NCI-H526 (cell line): Measurements from ENCODE around the gene SATL1.
"Not testable (repeated sequence)": the region's sequence is repeated elsewhere in the genome, so short reads cannot be mapped to it uniquely, and the experiment has no call there.

Experiments used
- DNase-seq, 2 experiments: peaks; one replicate each; lab custom pipeline; 2025; lab: John Stamatoyannopoulos, UW

SATL1 gene

DNA sequence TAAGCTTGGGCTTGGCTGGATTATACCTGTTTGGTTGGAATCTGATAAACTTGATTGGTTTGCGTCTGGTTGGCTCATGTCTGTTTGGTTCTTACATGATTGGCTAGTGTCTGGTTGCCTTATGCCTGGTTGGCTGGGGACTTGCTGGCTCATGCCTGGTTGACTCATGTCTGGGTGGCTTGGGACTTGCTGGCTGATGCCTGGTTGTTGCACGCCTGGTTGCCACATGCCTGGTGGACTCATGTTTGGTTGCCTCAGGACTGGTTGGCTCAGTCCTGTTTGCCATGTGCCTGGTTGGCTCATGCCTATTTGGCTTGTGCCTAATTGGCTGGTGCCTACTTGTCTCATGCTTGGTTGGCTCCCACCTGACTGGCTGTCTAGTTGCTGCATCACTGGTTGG, 135.4 kb downstream of the SATL1 start:
- no peak for DNase-seq

DNA sequence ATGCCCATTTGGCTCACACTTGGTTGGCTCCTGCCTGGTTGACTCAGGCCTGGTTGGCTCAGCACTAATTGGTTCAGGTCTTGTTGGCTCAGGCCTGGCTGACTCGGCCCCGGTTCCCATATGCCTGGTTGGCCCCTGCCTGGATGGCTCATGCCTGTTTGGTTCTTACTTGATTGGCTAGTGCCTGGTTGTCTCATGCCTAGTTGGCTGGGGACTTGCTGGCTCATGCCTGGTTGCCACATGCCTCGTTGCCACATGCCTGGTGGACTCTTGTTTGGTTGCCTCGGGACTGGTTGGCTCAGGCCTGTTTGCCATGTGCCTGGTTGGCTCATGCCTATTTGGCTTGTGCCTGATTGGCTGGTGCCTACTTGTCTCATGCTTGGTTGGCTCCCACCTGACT, 136.2 kb downstream of the SATL1 start:
- no peak for DNase-seq

DNA sequence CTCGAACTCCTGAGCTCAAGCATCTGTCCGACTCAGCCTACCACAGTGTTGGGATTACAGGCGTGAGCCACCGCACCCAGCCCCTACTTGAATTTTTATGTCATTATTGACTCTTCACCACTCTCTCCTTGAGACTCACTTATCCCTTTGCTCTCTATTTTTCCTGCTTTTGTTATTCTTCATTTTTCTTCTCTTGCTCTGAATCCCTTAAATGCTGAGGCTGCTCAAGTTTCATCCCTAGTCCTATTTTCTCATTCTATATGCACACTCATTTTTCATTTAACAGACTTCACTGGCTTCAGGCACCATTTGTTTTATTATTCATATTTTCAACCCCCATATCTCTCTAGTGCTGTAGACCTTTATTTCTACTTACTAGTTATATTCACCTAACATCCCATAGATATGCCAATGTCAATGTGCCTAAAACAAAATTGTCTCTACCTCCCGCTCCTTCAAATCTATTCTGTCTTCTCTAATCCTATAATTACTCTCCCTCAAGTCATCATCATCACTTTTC, 154.2 kb downstream of the SATL1 start:
- DNase-seq = no peak

DNA sequence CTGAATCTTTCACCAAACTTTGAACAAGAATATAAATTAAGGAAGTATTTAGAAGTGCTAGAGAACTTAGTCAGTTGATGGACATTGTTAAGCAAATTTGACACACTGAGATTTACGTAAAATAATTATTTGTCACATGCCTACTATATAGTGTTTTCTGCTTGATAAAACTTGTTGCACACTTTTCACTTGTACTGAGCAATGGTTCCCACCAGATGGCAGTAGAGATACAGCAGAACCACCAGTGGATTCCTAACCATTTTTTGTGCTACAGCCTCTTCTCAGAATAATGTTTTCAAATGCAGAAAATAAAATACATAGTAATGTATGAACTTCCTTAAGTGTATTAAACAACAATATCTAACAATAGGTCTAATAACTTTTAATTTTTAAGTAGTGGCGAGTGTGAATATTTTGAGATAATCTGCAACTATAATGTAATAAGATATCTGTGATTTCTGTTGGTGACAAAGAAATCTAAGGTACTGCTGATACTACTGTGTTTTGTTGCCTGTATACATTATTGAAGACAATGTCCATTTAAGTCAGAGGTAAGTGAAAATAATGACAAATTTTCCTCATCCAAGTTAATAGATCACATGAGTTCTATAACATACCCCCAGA, 158.7 kb downstream of the SATL1 start:
- peak in 1 of 2 experiments; percentile 22 for DNase-seq

DNA sequence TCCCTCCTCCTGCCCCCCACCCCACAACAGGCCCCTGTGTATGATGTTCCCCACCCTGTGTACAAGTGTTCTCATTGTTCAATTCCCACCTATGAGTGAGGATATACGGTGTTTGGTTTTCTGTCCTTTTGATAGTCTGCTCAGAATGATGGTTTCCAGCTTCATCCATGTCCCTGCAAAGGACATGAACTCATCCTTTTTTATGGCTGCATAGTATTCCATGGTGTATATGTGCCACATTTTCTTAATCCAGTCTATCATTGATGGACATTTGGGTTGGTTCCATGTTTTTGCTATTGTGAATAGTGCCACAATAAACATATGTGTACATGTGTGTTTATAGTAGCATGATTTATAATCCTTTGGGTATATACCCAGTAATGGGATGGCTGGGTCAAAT, 166.3 kb downstream of the SATL1 start:
- not testable (repeated sequence) for DNase-seq

DNA sequence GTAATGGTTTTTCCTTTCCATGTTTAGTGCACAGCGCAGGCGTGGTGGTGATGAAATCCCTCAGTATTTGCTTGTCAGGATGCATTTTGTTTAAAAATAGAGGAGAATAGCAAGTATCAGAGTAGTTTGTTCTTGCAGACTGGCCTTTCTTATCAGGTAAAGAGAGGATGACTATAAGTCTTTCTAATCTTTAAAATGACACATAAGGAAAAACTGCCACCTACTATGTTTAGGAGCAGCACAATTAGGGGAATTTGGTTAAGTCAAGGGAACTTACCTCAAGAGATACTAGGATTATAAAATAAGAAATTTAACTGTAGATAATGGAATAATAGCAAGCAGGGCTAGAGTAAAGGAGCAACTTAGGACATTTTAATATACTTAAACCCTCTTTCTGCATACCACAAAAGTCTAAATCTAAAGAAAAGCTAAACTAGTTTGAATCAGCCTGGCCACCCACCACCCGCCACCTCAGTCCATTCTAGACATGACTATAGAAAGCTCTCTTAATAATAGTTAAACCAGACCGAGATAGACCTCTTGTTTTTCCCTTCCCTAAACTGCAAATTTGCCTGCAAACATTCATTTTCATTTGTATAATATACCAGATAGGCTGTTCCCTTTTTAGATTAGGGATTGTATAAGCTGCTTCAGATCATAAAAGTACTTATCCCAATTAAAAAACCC, 177.9 kb downstream of the SATL1 start:
- no peak for DNase-seq

DNA sequence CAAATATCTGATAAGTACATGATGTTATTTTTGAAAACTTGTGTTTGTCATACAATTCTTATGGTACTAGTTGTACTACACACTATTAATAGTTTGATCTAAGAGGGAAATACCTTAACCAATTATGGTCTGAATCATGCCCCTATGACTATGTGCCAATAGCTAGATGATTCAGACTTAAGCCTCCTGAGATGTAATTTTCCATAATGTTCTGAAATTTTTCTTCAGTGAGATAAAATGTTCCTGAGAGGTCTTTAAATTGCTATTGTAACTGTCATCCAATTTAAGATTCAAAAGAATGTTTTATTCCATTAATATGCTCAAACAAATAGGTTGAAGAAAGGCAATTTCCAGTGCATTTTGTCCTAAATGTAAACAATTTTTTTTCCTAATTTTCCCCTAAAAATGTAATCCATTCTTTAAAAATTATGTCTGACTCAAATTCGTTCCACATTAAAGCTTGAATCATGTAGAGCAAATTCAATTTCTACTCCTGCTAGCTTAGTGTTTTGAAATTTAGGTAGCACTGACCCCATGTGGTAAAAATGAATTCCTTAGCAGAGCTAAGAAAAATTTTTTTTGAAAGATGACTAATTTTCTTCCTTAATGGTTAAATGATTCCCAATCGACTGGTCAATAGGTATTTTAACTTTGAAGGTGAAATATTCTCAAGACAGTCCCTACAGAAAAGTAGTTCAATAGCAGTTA, 190.8 kb downstream of the SATL1 start:
- DNase-seq = peak in 1 of 2 experiments; percentile 12

DNA sequence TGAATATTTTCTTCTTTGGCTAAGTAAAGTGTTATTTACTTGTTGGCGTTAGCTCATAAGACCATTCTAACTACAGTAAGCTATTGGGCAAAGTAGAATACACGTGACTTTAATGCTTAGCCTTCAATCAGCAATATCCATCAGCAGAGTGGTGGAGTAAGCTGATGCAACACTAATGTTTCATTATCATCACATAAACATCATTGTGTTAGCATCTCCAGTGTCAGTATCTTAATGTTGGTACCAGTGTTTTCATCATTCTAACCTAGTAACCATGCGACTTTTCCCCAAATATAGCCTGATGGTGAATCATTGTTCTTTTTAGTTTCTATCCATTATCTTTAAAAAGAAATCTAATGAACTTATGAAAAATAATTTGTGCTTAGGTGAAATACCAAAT, 191.4 kb downstream of the SATL1 start:
- DNase-seq = no peak

DNA sequence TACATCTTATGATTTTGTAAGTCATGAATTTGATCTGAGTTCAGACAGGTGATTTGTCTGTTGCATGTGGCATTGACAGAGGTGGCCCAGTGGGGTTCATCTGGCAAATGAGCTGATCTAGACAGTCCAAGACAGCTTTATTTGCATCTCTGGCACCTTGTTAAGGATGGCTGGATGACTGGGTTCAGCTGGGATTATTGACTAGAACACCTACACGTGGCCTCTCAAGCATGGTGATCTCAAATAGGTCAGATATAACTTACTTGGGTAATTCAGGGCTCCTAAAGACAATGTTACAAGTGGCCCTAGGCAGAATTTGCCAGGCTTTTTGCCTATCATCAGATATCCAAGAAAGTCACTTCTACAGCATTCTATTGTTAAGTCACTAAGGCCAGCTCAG, 192.0 kb downstream of the SATL1 start:
- no peak for DNase-seq
